ENCODE measurements around the gene PPP1R37. TPM values are rescaled to one million over a fixed set of nuclear protein-coding genes. Genes with fewer than 3 reads are reported as not detected.

PPP1R37 gene
- total RNA-seq, 1 experiment from 2014 or later: 33.6 TPM

DNA sequence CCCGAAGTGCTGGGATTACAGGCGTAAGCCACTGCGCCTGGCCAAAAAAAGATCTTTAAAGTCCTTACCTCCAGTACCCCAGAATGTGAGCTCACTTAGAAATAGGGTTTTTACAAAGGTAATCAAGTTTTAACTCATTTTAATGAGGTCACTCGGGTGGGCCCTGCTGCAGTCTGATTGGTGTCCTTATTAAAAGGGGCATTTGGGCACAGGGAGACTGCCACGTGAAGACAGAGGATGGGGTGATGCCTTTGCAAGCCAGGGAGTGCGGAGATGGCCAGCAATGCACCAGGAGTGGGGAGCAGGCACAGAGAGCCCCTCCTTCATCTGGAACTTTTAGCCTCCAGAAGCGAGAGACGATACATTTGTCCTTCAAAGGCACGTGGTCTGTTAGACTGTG, 56.1 kb downstream of the PPP1R37 start:
- Histone ChIP-seq H4K91ac (ENCODE audit: insufficient read length, low read depth, low read length) (no peak overlapping the region), H3K9ac (ENCODE audit: extremely low read depth, insufficient read length, low read length) (no peak overlapping the region), H4K20me1 (ENCODE audit: control insufficient read depth, insufficient read depth, insufficient read length) (no peaks in the 10 kb centered on the region), H3K4ac (ENCODE audit: low read depth, low read length) (no peak overlapping the region), H2AFZ (ENCODE audit: low read length) (no peak overlapping the region), H2AK5ac (ENCODE audit: insufficient read length, low read length) (no peak overlapping the region), H3K23me2 (ENCODE audit: insufficient read length, low read depth, low read length, poor library complexity, severe bottlenecking) (no peaks in the 10 kb centered on the region), H3K27me3 (ENCODE audit: insufficient read depth, low read length) (peaks cover 7% of the 10 kb centered on the region; the same call in 1 of the 2 replicates), H3K23ac (ENCODE audit: insufficient read length, low read depth, low read length) (no peak overlapping the region), H3K79me1 (ENCODE audit: insufficient read depth, low read depth, low read length, poor library complexity, severe bottlenecking) (no peaks in the 10 kb centered on the region), H3K4me1 (ENCODE audit: insufficient read depth, low read length) (no peaks in the 10 kb centered on the region), H3K56ac (ENCODE audit: insufficient read length, low read depth, low read length) (no peak overlapping the region), H4K8ac (replicated peaks; ENCODE audit: insufficient read length, low read depth, low read length) (no peak overlapping the region), H4K5ac (ENCODE audit: insufficient read length, low read depth, low read length) (no peak overlapping the region), H2BK20ac (ENCODE audit: low read depth, low read length, poor library complexity, severe bottlenecking) (no peak overlapping the region), H3K79me2 (ENCODE audit: insufficient read depth, low read length) (no peaks in the 10 kb centered on the region), H3K4me2 (ENCODE audit: insufficient read depth, insufficient read length, low read length) (no peak overlapping the region), H3K27ac (ENCODE audit: insufficient read length, low read depth, low read length) (no peak overlapping the region), H2BK15ac (ENCODE audit: low read depth, low read length) (no peak overlapping the region), H2BK5ac (ENCODE audit: insufficient read length, low read length) (no peak overlapping the region), H2BK120ac (ENCODE audit: low read depth, low read length, poor library complexity, severe bottlenecking) (no peak overlapping the region), H3K9me3 (ENCODE audit: control insufficient read depth, low read depth, low read length) (no peaks in the 10 kb centered on the region), H2BK12ac (ENCODE audit: insufficient read length, low read depth, low read length) (no peak overlapping the region), H3K18ac (ENCODE audit: insufficient read length, low read depth, low read length) (no peak overlapping the region), H3T11ph (ENCODE audit: low read length) (no peak overlapping the region), H3K14ac (ENCODE audit: insufficient read depth, low read length) (no peak overlapping the region)
- TF ChIP-seq, protein P1, sequence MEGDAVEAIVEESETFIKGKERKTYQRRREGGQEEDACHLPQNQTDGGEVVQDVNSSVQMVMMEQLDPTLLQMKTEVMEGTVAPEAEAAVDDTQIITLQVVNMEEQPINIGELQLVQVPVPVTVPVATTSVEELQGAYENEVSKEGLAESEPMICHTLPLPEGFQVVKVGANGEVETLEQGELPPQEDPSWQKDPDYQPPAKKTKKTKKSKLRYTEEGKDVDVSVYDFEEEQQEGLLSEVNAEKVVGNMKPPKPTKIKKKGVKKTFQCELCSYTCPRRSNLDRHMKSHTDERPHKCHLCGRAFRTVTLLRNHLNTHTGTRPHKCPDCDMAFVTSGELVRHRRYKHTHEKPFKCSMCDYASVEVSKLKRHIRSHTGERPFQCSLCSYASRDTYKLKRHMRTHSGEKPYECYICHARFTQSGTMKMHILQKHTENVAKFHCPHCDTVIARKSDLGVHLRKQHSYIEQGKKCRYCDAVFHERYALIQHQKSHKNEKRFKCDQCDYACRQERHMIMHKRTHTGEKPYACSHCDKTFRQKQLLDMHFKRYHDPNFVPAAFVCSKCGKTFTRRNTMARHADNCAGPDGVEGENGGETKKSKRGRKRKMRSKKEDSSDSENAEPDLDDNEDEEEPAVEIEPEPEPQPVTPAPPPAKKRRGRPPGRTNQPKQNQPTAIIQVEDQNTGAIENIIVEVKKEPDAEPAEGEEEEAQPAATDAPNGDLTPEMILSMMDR (conservative IDR thresholded peaks at IDR 0.05): no peak
- H3K9me3 Mint-ChIP-seq: no peaks in the 10 kb centered on the region; a peak in 1 of 5 replicates
- WGBS (ENCODE audit: extremely low coverage, insufficient read length, low lambda C conversion rate): no CpG with 5 or more reads among the region's 9 CpGs
- no peak for DNase-seq
- peaks cover 4 to 10% of the 10 kb centered on the region in 2 experiments for H3K4me1 Mint-ChIP-seq
- H3K36me3 Mint-ChIP-seq (ENCODE audit: insufficient read depth in 1 of 3, low read depth in 3 of 3): peaks cover 0 to 6% (median 0%) of the 10 kb centered on the region in 3 experiments; a peak in 3 of 7 replicates
- H3K4me3 Mint-ChIP-seq: no peak overlapping the region
- H3K27ac Mint-ChIP-seq: no peak overlapping the region
- H3K27me3 Mint-ChIP-seq (ENCODE audit: low read depth): peaks cover 28% of the 10 kb centered on the region

Data from H9 (cell line).